ENCODE data around the gene LPGAT1.

- no peak for TF ChIP-seq CTCF (IDR thresholded peaks at IDR 0.05)
- no peak for TF ChIP-seq POLR2A (IDR thresholded peaks at IDR 0.05)
Measured at GRCh38 chr1:211704543-211704942, 126.0 kb downstream of the LPGAT1 start.

Measured in lower leg skin (tissue), 3 donors.